Stimulated activated CD4-positive, alpha-beta T cell treated with anti-CD3 and anti-CD28 coated beads, Interleukin-1b, Interleukin-23, amount 100 ng/mL, for 4 hours (primary cell): ENCODE measurements around the gene IL36A.

Source experiments
- DNase-seq, 2 donors: peaks; one replicate each; pipeline ENCODE4 v3.0.0-alpha.2; 2020; ENCODE audit warnings: low read depth in 2 of 2

IL36A gene

GRCh38 chr2:113050921-113051895 lies 45.9 kb downstream of the IL36A start:
- DNase-seq, result no peak

- no peak for DNase-seq
These were observed 47.2 kb downstream of the IL36A start, which contains the start of gene IL36B for GRCh38 chr2:113052396-113052917. IL36B (minus strand) TSS chr2:113052867.

GRCh38 chr2:113053666-113054065 lies 48.4 kb downstream of the IL36A start:
- no peak for DNase-seq

- DNase-seq, result no peak
These were observed 48.8 kb downstream of the IL36A start for GRCh38 chr2:113054066-113054465.

GRCh38 chr2:113056521-113056920 lies 51.3 kb downstream of the IL36A start:
- no peak for DNase-seq

- DNase-seq, result no peak
These were observed 51.9 kb downstream of the IL36A start for GRCh38 chr2:113057117-113057516.
